Measurements from ENCODE around the gene MCU.

Gene MCU

GRCh38 chr10:72932259-72933015 lies 240.5 kb downstream of the MCU start:
- Mint-ChIP-seq H3K27ac (no peak overlapping the region), H3K4me1 (no peaks in the 10 kb centered on the region), H3K4me3 (no peak overlapping the region), H3K27me3 (peaks cover 3% of the 10 kb centered on the region), H3K36me3 (ENCODE audit: low read depth) (no peaks in the 10 kb centered on the region), H3K9me3 (no peaks in the 10 kb centered on the region)
- ATAC-seq, result no peak
- no peak for DNase-seq

- Mint-ChIP-seq H3K4me1 (no peaks in the 10 kb centered on the region), H3K36me3 (ENCODE audit: low read depth) (no peaks in the 10 kb centered on the region), H3K4me3 (no peak overlapping the region), H3K27ac (no peak overlapping the region), H3K9me3 (no peaks in the 10 kb centered on the region), H3K27me3 (peaks cover 3% of the 10 kb centered on the region)
- ATAC-seq, result no peak
- DNase-seq, result no peak
Measured at GRCh38 chr10:72935361-72935760, 243.4 kb downstream of the MCU start.

Data from activated naive CD8-positive, alpha-beta T cell treated with anti-CD3 and anti-CD28 coated beads, Interleukin-2, amount 50 U/mL, for 24 hours (primary cell).